Body of pancreas (tissue), 4 donors: Measurements from ENCODE around the gene EEFSEC. TPM values are rescaled to one million over a fixed set of nuclear protein-coding genes. Genes with fewer than 3 reads are reported as not detected.
A peak's percentile ranks its signal among the peaks of the same experiment; 100 is the strongest.

Experiments
- ATAC-seq: fragments of 150-250 bp; one replicate; pipeline ENCODE4 v1.9.1; 2016
- DNase-seq, 4 donors: peaks; one replicate each; pipeline ENCODE4 v3.0.0-alpha.2; 2019
- H3K27ac ChIP-seq, 4 donors: fragments of 200-600 bp; sonication (generic); 1 replicate in 3 of 4; 2 replicates in 1 of 4; pipeline versions ENCODE4 v1.5.1 to v1.6.1; 2016 to 2019; ENCODE audit warnings: mild to moderate bottlenecking in 1 of 4, mixed read lengths in 1 of 4, moderate library complexity in 1 of 4
- H3K27me3 ChIP-seq, 2 donors: fragments of 200-600 bp; sonication (generic); one replicate each; pipeline ENCODE4 v1.6.0; 2016; ENCODE audit warnings: mild to moderate bottlenecking in 1 of 2
- H3K36me3 ChIP-seq, 2 donors: fragments of 200-600 bp; sonication (generic); replicated peaks in 1 of 2; 2 replicates each; pipeline ENCODE4 v1.5.1; 2016; ENCODE audit warnings: low read depth in 2 of 2; ENCODE audit not compliant: insufficient read depth in 1 of 2
- H3K4me1 ChIP-seq: fragments of 200-600 bp; sonication (generic); one replicate; pipeline ENCODE4 v1.6.0; 2016
- H3K4me3 ChIP-seq, 2 donors: fragments of 200-600 bp; sonication (generic); 1 replicate in 1 of 2; 2 replicates in 1 of 2; pipeline ENCODE4 v1.5.1; 2016 to 2019
- H3K9me3 ChIP-seq, 3 donors: fragments of 200-600 bp; sonication (generic); 1 replicate in 2 of 3; 2 replicates in 1 of 3; pipeline ENCODE4 v1.5.1; 2016
- CTCF ChIP-seq, 7 experiments: fragments of 450-650 bp in 4 of 7; fragments of 200-600 bp in 3 of 7; sonication (generic) in 3 of 7; IDR thresholded peaks; one replicate each; pipeline ENCODE4 v1.5.1; 2016 to 2019; ENCODE audit warnings: antibody characterized with exemption in 7 of 7
- POLR2A ChIP-seq, 3 donors: fragments of 450-650 bp; IDR thresholded peaks; one replicate each; pipeline ENCODE4 v1.6.1; 2016; ENCODE audit warnings: antibody characterized with exemption in 3 of 3, mild to moderate bottlenecking in 2 of 3
- WGBS, 2 donors: methylation state at CpG; one replicate each; pipeline ENCODE4 v1.1.5; 2017; 5-methylcytosine and 5-hydroxymethylcytosine counted together
- intact Hi-C: fragments of 100-400 bp; cut with DNase I; formaldehyde crosslinking; loops from one replicate; pipeline ENCODE4 v1.15.1; 2023
- total RNA-seq, 2 donors: library from RNA; depleted of rRNA; stranded (reverse); fragments of >200 nt; gene quantifications; one replicate each; pipeline ENCODE4 v1.1.0, GENCODE V29; 2016

Gene EEFSEC
- total RNA-seq, 2 donors from 2014 or later = 8.6 to 33.0 TPM

- TF ChIP-seq POLR2A (IDR thresholded peaks at IDR 0.05) = no peak
- TF ChIP-seq CTCF (IDR thresholded peaks at IDR 0.05) = no peak
These were observed 280.5 kb downstream of the EEFSEC start for GRCh38 chr3:128433837-128434165.

GRCh38 chr3:128434524-128434923 lies 281.2 kb downstream of the EEFSEC start:
- DNase-seq (no peak), ATAC-seq (no peak)
- Histone ChIP-seq H3K4me3 (no peak overlapping the region), H3K36me3 (no peaks in the 10 kb centered on the region), H3K27ac (peak overlapping the region in 1 of 4 donors; percentile 37), H3K27me3 (no peaks in the 10 kb centered on the region), H3K9me3 (no peaks in the 10 kb centered on the region), H3K4me1 (peaks cover 28% of the 10 kb centered on the region)
- 88 to 97% methylated on average over 2 of the region's 2 CpGs for WGBS, 2 donors
- intact Hi-C loops = no loop called here
- no peak for TF ChIP-seq CTCF (IDR thresholded peaks at IDR 0.05)
- no peak for TF ChIP-seq POLR2A (IDR thresholded peaks at IDR 0.05)

More at GRCh38 chr3:128433837-128434165, 280.5 kb downstream of the EEFSEC start:
- Histone ChIP-seq H3K36me3 (no peaks in the 10 kb centered on the region), H3K4me3 (no peak overlapping the region), H3K4me1 (peaks cover 28% of the 10 kb centered on the region), H3K9me3 (no peaks in the 10 kb centered on the region), H3K27me3 (no peaks in the 10 kb centered on the region), H3K27ac (no peak overlapping the region)
- ATAC-seq = no peak
- no peak for DNase-seq
- 82% methylated on average over 2 of the region's 2 CpGs; no CpG with 5 or more reads in 1 of the 2 donors for WGBS, 2 donors
- intact Hi-C loops = no loop called here

GRCh38 chr3:128435058-128435457 lies 281.8 kb downstream of the EEFSEC start:
- Histone ChIP-seq H3K4me3 (no peak overlapping the region), H3K9me3 (no peaks in the 10 kb centered on the region), H3K36me3 (no peaks in the 10 kb centered on the region), H3K27me3 (no peaks in the 10 kb centered on the region), H3K27ac (peak overlapping the region in 3 of 4 donors; percentile 13 to 37 (median 36)), H3K4me1 (peaks cover 28% of the 10 kb centered on the region)
- 26 to 41% methylated on average over 3 to 5 of the region's 6 CpGs for WGBS, 2 donors
- DNase-seq (peak; percentile 59 to 87 (median 80)), ATAC-seq (peak; percentile 73)
- TF ChIP-seq POLR2A (IDR thresholded peaks at IDR 0.05) = no peak
- no peak for TF ChIP-seq CTCF (IDR thresholded peaks at IDR 0.05)
- intact Hi-C loops = no loop called here

GRCh38 chr3:128435561-128435960 lies 282.3 kb downstream of the EEFSEC start:
- Histone ChIP-seq H3K4me3 (no peak overlapping the region), H3K27ac (peak overlapping the region in 3 of 4 donors; percentile 13 to 37 (median 36)), H3K9me3 (no peaks in the 10 kb centered on the region), H3K27me3 (no peaks in the 10 kb centered on the region), H3K4me1 (peaks cover 28% of the 10 kb centered on the region), H3K36me3 (no peaks in the 10 kb centered on the region)
- intact Hi-C loops = no loop called here
- no peak for TF ChIP-seq POLR2A (IDR thresholded peaks at IDR 0.05)
- no peak for TF ChIP-seq CTCF (IDR thresholded peaks at IDR 0.05)
- ATAC-seq (peak; percentile 2), DNase-seq (no peak)
- 80% methylated on average over 1 to 5 of the region's 5 CpGs for WGBS, 2 donors

GRCh38 chr3:128436214-128436613 lies 282.9 kb downstream of the EEFSEC start:
- WGBS, 2 donors = 87 to 89% methylated on average over 3 of the region's 3 CpGs
- DNase-seq (no peak), ATAC-seq (no peak)
- no peaks in the 10 kb centered on the region for H3K36me3 ChIP-seq
- peaks cover 28% of the 10 kb centered on the region for H3K4me1 ChIP-seq
- H3K27ac ChIP-seq = no peak overlapping the region
- H3K4me3 ChIP-seq = no peak overlapping the region
- TF ChIP-seq POLR2A (IDR thresholded peaks at IDR 0.05) = no peak
- TF ChIP-seq CTCF (IDR thresholded peaks at IDR 0.05) = no peak
- intact Hi-C loops = no loop called here
- no peaks in the 10 kb centered on the region for H3K27me3 ChIP-seq
- H3K9me3 ChIP-seq = no peaks in the 10 kb centered on the region
